ENCODE measurements around the gene C1QTNF4. TPM values are rescaled to one million over a fixed set of nuclear protein-coding genes. Genes with fewer than 3 reads are reported as not detected.

Gene C1QTNF4
- total and polyA plus RNA-seq, 10 of the 15 experiments (the other 5 are each of a cell fraction or from before 2014, with no cell fraction given) = 0.06 TPM; not detected in 9

- ChIA-PET RAD21 (ENCODE audit: unreplicated experiment) (interaction anchor here (1.1 kb wide), 1 partner anchor 278 kb away, joined by 3 read pairs; the partner anchor contains the start of gene NUP160), CTCF (interaction anchor here (0.6 to 1.0 kb wide), 2 partner anchors 12 to 284 kb away, joined by 3 read pairs; no protein-coding TSS in a partner anchor), POLR2A (interaction anchor here (2.4 kb wide), 1 partner anchor 9 kb away, joined by 7 read pairs; no protein-coding TSS in a partner anchor), SMC1A (ENCODE audit: uncharacterized antibody, unreplicated experiment) (interaction anchor here (0.7 kb wide), 3 partner anchors 64 to 152 kb away, joined by 3 to 4 read pairs (median 4); no protein-coding TSS in a partner anchor)
- in situ Hi-C loops (cut with MboI) = no loop called here
- Histone ChIP-seq H3K9ac (ENCODE audit: control insufficient read depth, insufficient read depth, low read length) (no peak overlapping the region), H3K4me2 (ENCODE audit: control insufficient read depth, insufficient read depth) (no peak overlapping the region), H3K79me2 (ENCODE audit: control insufficient read depth, insufficient read depth, low read length) (peaks cover 20% of the 10 kb centered on the region), H3K9me3 (replicated peaks; ENCODE audit: control insufficient read depth, insufficient read depth, low read length) (no peaks in the 10 kb centered on the region), H4K20me1 (ENCODE audit: control insufficient read depth, insufficient read depth) (0 out of 2 replicates have a peak, but pooled peaks cover 3% of the 10 kb centered on the region), H3K27me3 (replicated peaks in 1 of 2; ENCODE audit: control insufficient read depth in 2 of 2, insufficient read depth in 2 of 2, low read length in 1 of 2) (no peaks in the 10 kb centered on the region), H2AFZ (ENCODE audit: control insufficient read depth, low read depth, low read length) (no peak overlapping the region), H3K4me3 (no peak overlapping the region), H3K4me1 (ENCODE audit: control insufficient read depth, insufficient read depth, low read length) (no peaks in the 10 kb centered on the region), H3K36me3 (ENCODE audit: control insufficient read depth in 2 of 2, insufficient read depth in 2 of 2, low read length in 1 of 2) (peaks cover 10 to 36% of the 10 kb centered on the region in 2 experiments), H3K27ac (ENCODE audit: control insufficient read depth, insufficient read depth) (no peak overlapping the region)
- FAIRE-seq (no peak), DNase-seq (ENCODE audit: low read depth, low spot score) (no peak), ATAC-seq (no peak)
- WGBS (ENCODE audit: insufficient coverage, insufficient replicate concordance, low lambda C conversion rate, missing lambda C conversion rate) = 76% methylated on average over 3 of the region's 3 CpGs
- intact Hi-C loops (cut with micrococcal nuclease; ENCODE audit: unreplicated experiment) = no loop called here
- no TSS peak for BruUV-seq (replicated peaks)
- TF ChIP-seq NFIC (IDR thresholded peaks at IDR 0.05; ENCODE audit: low read depth, low read length) (no peak), BHLHE40 (IDR thresholded peaks at IDR 0.05; ENCODE audit: borderline replicate concordance in 1 of 2, low read depth in 2 of 2, low read length in 1 of 2) (no peak), CREB1 (IDR thresholded peaks at IDR 0.05; ENCODE audit: low read depth) (no peak), RAD21 (IDR thresholded peaks at IDR 0.05; ENCODE audit: insufficient read depth, low read depth, low read length) (no peak), ATF7 (IDR thresholded peaks at IDR 0.05; ENCODE audit: low read depth) (no peak), EZH2 (IDR thresholded peaks at IDR 0.05; ENCODE audit: borderline replicate concordance, control insufficient read depth, low read depth, low read length) (no peak), STAT3 (IDR thresholded peaks at IDR 0.05; ENCODE audit: low read depth, low read length) (no peak), IRF4 (IDR thresholded peaks at IDR 0.05; ENCODE audit: low read depth, low read length) (no peak), CBFB (IDR thresholded peaks at IDR 0.05; ENCODE audit: low read depth) (no peak), JUNB (IDR thresholded peaks at IDR 0.05) (no peak), RCOR1 (conservative IDR thresholded peaks at IDR 0.05; ENCODE audit: low read depth, low read length) (no peak), SIN3A (IDR thresholded peaks at IDR 0.05; ENCODE audit: low read depth, low read length) (no peak)
- TF ChIP-seq, protein P1, sequence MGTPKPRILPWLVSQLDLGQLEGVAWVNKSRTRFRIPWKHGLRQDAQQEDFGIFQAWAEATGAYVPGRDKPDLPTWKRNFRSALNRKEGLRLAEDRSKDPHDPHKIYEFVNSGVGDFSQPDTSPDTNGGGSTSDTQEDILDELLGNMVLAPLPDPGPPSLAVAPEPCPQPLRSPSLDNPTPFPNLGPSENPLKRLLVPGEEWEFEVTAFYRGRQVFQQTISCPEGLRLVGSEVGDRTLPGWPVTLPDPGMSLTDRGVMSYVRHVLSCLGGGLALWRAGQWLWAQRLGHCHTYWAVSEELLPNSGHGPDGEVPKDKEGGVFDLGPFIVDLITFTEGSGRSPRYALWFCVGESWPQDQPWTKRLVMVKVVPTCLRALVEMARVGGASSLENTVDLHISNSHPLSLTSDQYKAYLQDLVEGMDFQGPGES (IDR thresholded peaks at IDR 0.05) = no peak
- TF ChIP-seq, protein P2, sequence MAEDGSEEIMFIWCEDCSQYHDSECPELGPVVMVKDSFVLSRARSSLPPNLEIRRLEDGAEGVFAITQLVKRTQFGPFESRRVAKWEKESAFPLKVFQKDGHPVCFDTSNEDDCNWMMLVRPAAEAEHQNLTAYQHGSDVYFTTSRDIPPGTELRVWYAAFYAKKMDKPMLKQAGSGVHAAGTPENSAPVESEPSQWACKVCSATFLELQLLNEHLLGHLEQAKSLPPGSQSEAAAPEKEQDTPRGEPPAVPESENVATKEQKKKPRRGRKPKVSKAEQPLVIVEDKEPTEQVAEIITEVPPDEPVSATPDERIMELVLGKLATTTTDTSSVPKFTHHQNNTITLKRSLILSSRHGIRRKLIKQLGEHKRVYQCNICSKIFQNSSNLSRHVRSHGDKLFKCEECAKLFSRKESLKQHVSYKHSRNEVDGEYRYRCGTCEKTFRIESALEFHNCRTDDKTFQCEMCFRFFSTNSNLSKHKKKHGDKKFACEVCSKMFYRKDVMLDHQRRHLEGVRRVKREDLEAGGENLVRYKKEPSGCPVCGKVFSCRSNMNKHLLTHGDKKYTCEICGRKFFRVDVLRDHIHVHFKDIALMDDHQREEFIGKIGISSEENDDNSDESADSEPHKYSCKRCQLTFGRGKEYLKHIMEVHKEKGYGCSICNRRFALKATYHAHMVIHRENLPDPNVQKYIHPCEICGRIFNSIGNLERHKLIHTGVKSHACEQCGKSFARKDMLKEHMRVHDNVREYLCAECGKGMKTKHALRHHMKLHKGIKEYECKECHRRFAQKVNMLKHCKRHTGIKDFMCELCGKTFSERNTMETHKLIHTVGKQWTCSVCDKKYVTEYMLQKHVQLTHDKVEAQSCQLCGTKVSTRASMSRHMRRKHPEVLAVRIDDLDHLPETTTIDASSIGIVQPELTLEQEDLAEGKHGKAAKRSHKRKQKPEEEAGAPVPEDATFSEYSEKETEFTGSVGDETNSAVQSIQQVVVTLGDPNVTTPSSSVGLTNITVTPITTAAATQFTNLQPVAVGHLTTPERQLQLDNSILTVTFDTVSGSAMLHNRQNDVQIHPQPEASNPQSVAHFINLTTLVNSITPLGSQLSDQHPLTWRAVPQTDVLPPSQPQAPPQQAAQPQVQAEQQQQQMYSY (CRISPR knock-in tag; IDR thresholded peaks at IDR 0.05) = no peak
- TF ChIP-seq, protein P3, sequence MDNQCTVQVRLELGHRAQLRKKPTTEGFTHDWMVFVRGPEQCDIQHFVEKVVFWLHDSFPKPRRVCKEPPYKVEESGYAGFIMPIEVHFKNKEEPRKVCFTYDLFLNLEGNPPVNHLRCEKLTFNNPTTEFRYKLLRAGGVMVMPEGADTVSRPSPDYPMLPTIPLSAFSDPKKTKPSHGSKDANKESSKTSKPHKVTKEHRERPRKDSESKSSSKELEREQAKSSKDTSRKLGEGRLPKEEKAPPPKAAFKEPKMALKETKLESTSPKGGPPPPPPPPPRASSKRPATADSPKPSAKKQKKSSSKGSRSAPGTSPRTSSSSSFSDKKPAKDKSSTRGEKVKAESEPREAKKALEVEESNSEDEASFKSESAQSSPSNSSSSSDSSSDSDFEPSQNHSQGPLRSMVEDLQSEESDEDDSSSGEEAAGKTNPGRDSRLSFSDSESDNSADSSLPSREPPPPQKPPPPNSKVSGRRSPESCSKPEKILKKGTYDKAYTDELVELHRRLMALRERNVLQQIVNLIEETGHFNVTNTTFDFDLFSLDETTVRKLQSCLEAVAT (IDR thresholded peaks at IDR 0.05) = no peak
- TF ChIP-seq, protein P4, sequence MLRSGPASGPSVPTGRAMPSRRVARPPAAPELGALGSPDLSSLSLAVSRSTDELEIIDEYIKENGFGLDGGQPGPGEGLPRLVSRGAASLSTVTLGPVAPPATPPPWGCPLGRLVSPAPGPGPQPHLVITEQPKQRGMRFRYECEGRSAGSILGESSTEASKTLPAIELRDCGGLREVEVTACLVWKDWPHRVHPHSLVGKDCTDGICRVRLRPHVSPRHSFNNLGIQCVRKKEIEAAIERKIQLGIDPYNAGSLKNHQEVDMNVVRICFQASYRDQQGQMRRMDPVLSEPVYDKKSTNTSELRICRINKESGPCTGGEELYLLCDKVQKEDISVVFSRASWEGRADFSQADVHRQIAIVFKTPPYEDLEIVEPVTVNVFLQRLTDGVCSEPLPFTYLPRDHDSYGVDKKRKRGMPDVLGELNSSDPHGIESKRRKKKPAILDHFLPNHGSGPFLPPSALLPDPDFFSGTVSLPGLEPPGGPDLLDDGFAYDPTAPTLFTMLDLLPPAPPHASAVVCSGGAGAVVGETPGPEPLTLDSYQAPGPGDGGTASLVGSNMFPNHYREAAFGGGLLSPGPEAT (IDR thresholded peaks at IDR 0.05; ENCODE audit: low read depth) = no peak
Observed at GRCh38 chr11:47570651-47571356, 23.4 kb downstream of the C1QTNF4 start.
